GM12878 (cell line): ENCODE data around the gene CACUL1.

Experiments
- EGR1 ChIP-seq, 2 experiments: IDR thresholded peaks; 1 replicate in 1 of 2; 2 replicates in 1 of 2; pipeline ENCODE4 v1.6.1; 2011 to 2012; ENCODE audit warnings: low read depth in 2 of 2, low read length in 2 of 2, borderline replicate concordance in 1 of 2, mild to moderate bottlenecking in 1 of 2, moderate library complexity in 1 of 2
- EP300 ChIP-seq, 2 experiments: fragments of 150-350 bp in 1 of 2; IDR thresholded peaks; 2 replicates each; pipeline ENCODE4 v1.6.1; 2011 to 2012; ENCODE audit warnings: low read depth in 2 of 2, low read length in 2 of 2, borderline replicate concordance in 1 of 2, improper control_type of control experiment in 1 of 2, inconsistent platforms in 1 of 2; ENCODE audit not compliant: control insufficient read depth in 1 of 2
- HCFC1 ChIP-seq: fragments of 150-350 bp; IDR thresholded peaks from 2 replicates; pipeline ENCODE4 v1.6.1; 2014; ENCODE audit warnings: low read length
- POLR2A ChIP-seq: IDR thresholded peaks from 2 replicates; pipeline ENCODE4 v1.6.1; 2011; ENCODE audit warnings: low read depth, mild to moderate bottlenecking, low read length
- POLR2AphosphoS2 ChIP-seq: IDR thresholded peaks from 2 replicates; pipeline ENCODE4 v1.6.1; 2011; ENCODE audit warnings: low read depth, mild to moderate bottlenecking, low read length, improper control_type of control experiment, moderate library complexity
- TF ChIP-seq, protein P1 (sequence below): IDR thresholded peaks from 2 replicates; pipeline ENCODE4 v1.6.1; 2011; ENCODE audit warnings: low read depth, mild to moderate bottlenecking, low read length, moderate library complexity, borderline replicate concordance; ENCODE audit errors: extremely low read depth
- TF ChIP-seq, protein P2 (sequence below), 3 experiments: IDR thresholded peaks in 2 of 3; conservative IDR thresholded peaks in 1 of 3; 2 replicates each; pipeline ENCODE4 v1.5.1; 2011; ENCODE audit warnings: low read depth in 3 of 3, low read length in 3 of 3, mild to moderate bottlenecking in 3 of 3, control low read depth in 2 of 3, moderate library complexity in 2 of 3, inconsistent platforms in 1 of 3, mixed read lengths in 1 of 3; ENCODE audit not compliant: control insufficient read depth in 2 of 3, insufficient read depth in 1 of 3; ENCODE audit errors: extremely low read depth in 1 of 3
- TF ChIP-seq, protein P3 (sequence below): fragments of 450-650 bp; IDR thresholded peaks from 2 replicates; pipeline ENCODE4 v1.6.1; 2014; ENCODE audit warnings: mild to moderate bottlenecking
- TF ChIP-seq, protein P4 (sequence below): fragments of 450-650 bp; IDR thresholded peaks from 2 replicates; pipeline ENCODE4 v1.6.1; 2017; ENCODE audit warnings: mild to moderate bottlenecking, moderate library complexity

DNA sequence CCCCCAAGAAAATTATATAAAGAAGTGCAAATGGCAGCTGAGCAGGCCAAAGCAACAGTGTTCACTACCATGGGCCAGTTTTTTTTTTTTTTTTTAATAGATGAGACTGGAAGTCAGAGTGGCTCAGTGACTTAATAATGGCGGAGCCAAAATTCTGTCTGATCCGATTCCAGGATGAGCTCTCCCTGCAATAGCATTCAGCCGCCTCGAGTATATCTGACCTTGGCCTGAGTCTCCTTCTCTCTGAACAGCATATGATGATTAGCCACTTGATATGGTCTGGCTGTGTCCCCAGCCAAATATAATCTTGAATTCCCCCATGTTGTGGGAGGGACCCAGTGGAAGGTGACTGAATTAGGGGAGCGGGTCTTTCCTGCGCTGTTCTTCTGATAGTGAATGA is 82.6 kb downstream of the CACUL1 start:
- no peak for TF ChIP-seq POLR2AphosphoS2
- TF ChIP-seq, protein P1, sequence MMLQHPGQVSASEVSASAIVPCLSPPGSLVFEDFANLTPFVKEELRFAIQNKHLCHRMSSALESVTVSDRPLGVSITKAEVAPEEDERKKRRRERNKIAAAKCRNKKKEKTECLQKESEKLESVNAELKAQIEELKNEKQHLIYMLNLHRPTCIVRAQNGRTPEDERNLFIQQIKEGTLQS, result no peak
- TF ChIP-seq, protein P2, sequence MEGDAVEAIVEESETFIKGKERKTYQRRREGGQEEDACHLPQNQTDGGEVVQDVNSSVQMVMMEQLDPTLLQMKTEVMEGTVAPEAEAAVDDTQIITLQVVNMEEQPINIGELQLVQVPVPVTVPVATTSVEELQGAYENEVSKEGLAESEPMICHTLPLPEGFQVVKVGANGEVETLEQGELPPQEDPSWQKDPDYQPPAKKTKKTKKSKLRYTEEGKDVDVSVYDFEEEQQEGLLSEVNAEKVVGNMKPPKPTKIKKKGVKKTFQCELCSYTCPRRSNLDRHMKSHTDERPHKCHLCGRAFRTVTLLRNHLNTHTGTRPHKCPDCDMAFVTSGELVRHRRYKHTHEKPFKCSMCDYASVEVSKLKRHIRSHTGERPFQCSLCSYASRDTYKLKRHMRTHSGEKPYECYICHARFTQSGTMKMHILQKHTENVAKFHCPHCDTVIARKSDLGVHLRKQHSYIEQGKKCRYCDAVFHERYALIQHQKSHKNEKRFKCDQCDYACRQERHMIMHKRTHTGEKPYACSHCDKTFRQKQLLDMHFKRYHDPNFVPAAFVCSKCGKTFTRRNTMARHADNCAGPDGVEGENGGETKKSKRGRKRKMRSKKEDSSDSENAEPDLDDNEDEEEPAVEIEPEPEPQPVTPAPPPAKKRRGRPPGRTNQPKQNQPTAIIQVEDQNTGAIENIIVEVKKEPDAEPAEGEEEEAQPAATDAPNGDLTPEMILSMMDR (IDR thresholded peaks at IDR 0.05 in 2 of 3, conservative IDR thresholded peaks at IDR 0.05 in 1 of 3; ENCODE audit: control insufficient read depth in 2 of 3, extremely low read depth in 1 of 3, insufficient read depth in 1 of 3, low read depth in 3 of 3, low read length in 3 of 3), result no peak
- TF ChIP-seq EP300 (IDR thresholded peaks at IDR 0.05; ENCODE audit: borderline replicate concordance in 1 of 2, control insufficient read depth in 1 of 2, low read depth in 2 of 2, low read length in 2 of 2), result no peak
- TF ChIP-seq EGR1 (IDR thresholded peaks at IDR 0.05; ENCODE audit: borderline replicate concordance in 1 of 2, low read depth in 2 of 2, low read length in 2 of 2), result no peak
- no peak for TF ChIP-seq POLR2A
- TF ChIP-seq, protein P3, sequence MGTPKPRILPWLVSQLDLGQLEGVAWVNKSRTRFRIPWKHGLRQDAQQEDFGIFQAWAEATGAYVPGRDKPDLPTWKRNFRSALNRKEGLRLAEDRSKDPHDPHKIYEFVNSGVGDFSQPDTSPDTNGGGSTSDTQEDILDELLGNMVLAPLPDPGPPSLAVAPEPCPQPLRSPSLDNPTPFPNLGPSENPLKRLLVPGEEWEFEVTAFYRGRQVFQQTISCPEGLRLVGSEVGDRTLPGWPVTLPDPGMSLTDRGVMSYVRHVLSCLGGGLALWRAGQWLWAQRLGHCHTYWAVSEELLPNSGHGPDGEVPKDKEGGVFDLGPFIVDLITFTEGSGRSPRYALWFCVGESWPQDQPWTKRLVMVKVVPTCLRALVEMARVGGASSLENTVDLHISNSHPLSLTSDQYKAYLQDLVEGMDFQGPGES, result no peak
- TF ChIP-seq, protein P4, sequence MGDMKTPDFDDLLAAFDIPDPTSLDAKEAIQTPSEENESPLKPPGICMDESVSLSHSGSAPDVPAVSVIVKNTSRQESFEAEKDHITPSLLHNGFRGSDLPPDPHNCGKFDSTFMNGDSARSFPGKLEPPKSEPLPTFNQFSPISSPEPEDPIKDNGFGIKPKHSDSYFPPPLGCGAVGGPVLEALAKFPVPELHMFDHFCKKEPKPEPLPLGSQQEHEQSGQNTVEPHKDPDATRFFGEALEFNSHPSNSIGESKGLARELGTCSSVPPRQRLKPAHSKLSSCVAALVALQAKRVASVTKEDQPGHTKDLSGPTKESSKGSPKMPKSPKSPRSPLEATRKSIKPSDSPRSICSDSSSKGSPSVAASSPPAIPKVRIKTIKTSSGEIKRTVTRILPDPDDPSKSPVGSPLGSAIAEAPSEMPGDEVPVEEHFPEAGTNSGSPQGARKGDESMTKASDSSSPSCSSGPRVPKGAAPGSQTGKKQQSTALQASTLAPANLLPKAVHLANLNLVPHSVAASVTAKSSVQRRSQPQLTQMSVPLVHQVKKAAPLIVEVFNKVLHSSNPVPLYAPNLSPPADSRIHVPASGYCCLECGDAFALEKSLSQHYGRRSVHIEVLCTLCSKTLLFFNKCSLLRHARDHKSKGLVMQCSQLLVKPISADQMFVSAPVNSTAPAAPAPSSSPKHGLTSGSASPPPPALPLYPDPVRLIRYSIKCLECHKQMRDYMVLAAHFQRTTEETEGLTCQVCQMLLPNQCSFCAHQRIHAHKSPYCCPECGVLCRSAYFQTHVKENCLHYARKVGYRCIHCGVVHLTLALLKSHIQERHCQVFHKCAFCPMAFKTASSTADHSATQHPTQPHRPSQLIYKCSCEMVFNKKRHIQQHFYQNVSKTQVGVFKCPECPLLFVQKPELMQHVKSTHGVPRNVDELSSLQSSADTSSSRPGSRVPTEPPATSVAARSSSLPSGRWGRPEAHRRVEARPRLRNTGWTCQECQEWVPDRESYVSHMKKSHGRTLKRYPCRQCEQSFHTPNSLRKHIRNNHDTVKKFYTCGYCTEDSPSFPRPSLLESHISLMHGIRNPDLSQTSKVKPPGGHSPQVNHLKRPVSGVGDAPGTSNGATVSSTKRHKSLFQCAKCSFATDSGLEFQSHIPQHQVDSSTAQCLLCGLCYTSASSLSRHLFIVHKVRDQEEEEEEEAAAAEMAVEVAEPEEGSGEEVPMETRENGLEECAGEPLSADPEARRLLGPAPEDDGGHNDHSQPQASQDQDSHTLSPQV, result no peak
- TF ChIP-seq HCFC1, result no peak
